H9 (cell line): ENCODE results near the gene HHIP. TPM values are rescaled to one million over a fixed set of nuclear protein-coding genes. Genes with fewer than 3 reads are reported as not detected.

Experiments
- DNase-seq: peaks from one replicate; pipeline ENCODE4 v3.0.0-alpha.2; 2017
- H2AFZ ChIP-seq: one replicate; pipeline ENCODE4 v1.6.1; 2013; ENCODE audit warnings: mild to moderate bottlenecking, low read length, control low read depth, moderate library complexity
- H2AK5ac ChIP-seq: 2 replicates; pipeline ENCODE4 v1.6.1; 2013; ENCODE audit warnings: low read length, control low read depth, mixed read lengths; ENCODE audit not compliant: insufficient read length
- H2BK120ac ChIP-seq: one replicate; pipeline ENCODE4 v1.6.1; 2013; ENCODE audit warnings: low read depth, mild to moderate bottlenecking, low read length, control low read depth, inconsistent platforms; ENCODE audit not compliant: poor library complexity, severe bottlenecking
- H2BK12ac ChIP-seq: 2 replicates; pipeline ENCODE4 v1.6.1; 2013; ENCODE audit warnings: low read length, control low read depth, mixed read lengths, low read depth; ENCODE audit not compliant: insufficient read length
- H2BK15ac ChIP-seq: 2 replicates; pipeline ENCODE4 v1.6.1; 2013; ENCODE audit warnings: low read depth, low read length, control low read depth
- H2BK20ac ChIP-seq: one replicate; pipeline ENCODE4 v1.6.1; 2013; ENCODE audit warnings: low read depth, mild to moderate bottlenecking, low read length, control low read depth, inconsistent platforms; ENCODE audit not compliant: poor library complexity, severe bottlenecking
- H2BK5ac ChIP-seq: 2 replicates; pipeline ENCODE4 v1.6.1; 2013; ENCODE audit warnings: low read length, control low read depth, mixed read lengths; ENCODE audit not compliant: insufficient read length
- H3K14ac ChIP-seq: 2 replicates; pipeline ENCODE4 v1.6.1; 2013; ENCODE audit warnings: low read length, control low read depth; ENCODE audit not compliant: insufficient read depth
- H3K18ac ChIP-seq: 2 replicates; pipeline ENCODE4 v1.6.1; 2013; ENCODE audit warnings: low read depth, mild to moderate bottlenecking, mixed read lengths, low read length, control low read depth; ENCODE audit not compliant: insufficient read length
- H3K23ac ChIP-seq: 2 replicates; pipeline ENCODE4 v1.6.1; 2013; ENCODE audit warnings: low read length, control low read depth, mixed read lengths, low read depth; ENCODE audit not compliant: insufficient read length
- H3K23me2 ChIP-seq: 2 replicates; pipeline ENCODE4 v1.6.1; 2013; ENCODE audit warnings: low read depth, mild to moderate bottlenecking, mixed read lengths, low read length, control low read depth; ENCODE audit not compliant: insufficient read length, poor library complexity, severe bottlenecking
- H3K27ac ChIP-seq: 2 replicates; pipeline ENCODE4 v1.5.1; 2013; ENCODE audit warnings: low read length, control low read depth, mixed read lengths, low read depth; ENCODE audit not compliant: insufficient read length
- H3K27me3 ChIP-seq: 2 replicates; pipeline ENCODE4 v1.6.1; 2013; ENCODE audit warnings: low read length, control low read depth, inconsistent platforms; ENCODE audit not compliant: insufficient read depth
- H3K4ac ChIP-seq: 2 replicates; pipeline ENCODE4 v1.6.1; 2013; ENCODE audit warnings: low read depth, mild to moderate bottlenecking, control low read depth, inconsistent platforms, low read length, moderate library complexity
- H3K4me1 ChIP-seq: 2 replicates; pipeline ENCODE4 v1.6.1; 2013; ENCODE audit warnings: low read length, control low read depth, inconsistent platforms; ENCODE audit not compliant: insufficient read depth
- H3K4me2 ChIP-seq: 2 replicates; pipeline ENCODE4 v1.6.1; 2013; ENCODE audit warnings: low read length, control low read depth, mixed read lengths; ENCODE audit not compliant: insufficient read length, insufficient read depth
- H3K56ac ChIP-seq: 2 replicates; pipeline ENCODE4 v1.6.1; 2013; ENCODE audit warnings: low read depth, mild to moderate bottlenecking, mixed read lengths, low read length, control low read depth; ENCODE audit not compliant: insufficient read length
- H3K79me1 ChIP-seq: 2 replicates; pipeline ENCODE4 v1.6.1; 2013; ENCODE audit warnings: low read depth, mild to moderate bottlenecking, moderate library complexity, low read length, control low read depth, inconsistent platforms; ENCODE audit not compliant: insufficient read depth, poor library complexity, severe bottlenecking
- H3K79me2 ChIP-seq: 2 replicates; pipeline ENCODE4 v1.6.1; 2013; ENCODE audit warnings: low read length, control low read depth, inconsistent platforms; ENCODE audit not compliant: insufficient read depth
- H3K9ac ChIP-seq: 2 replicates; pipeline ENCODE4 v1.6.1; 2013; ENCODE audit warnings: low read length, control low read depth, mixed read lengths; ENCODE audit not compliant: insufficient read length; ENCODE audit errors: extremely low read depth
- H3K9me3 ChIP-seq: one replicate; pipeline ENCODE4 v1.6.1; 2013; ENCODE audit warnings: low read depth, low read length, inconsistent platforms; ENCODE audit not compliant: control insufficient read depth
- H3T11ph ChIP-seq: one replicate; pipeline ENCODE4 v1.6.1; 2013; ENCODE audit warnings: mild to moderate bottlenecking, low read length, control low read depth, inconsistent platforms
- H4K20me1 ChIP-seq: one replicate; pipeline ENCODE4 v1.6.1; 2013; ENCODE audit not compliant: control insufficient read depth, insufficient read length, insufficient read depth
- H4K5ac ChIP-seq: 2 replicates; pipeline ENCODE4 v1.6.1; 2013; ENCODE audit warnings: low read depth, mild to moderate bottlenecking, mixed read lengths, low read length, control low read depth; ENCODE audit not compliant: insufficient read length
- H4K8ac ChIP-seq: replicated peaks from 2 replicates; pipeline ENCODE4 v1.6.1; 2013; ENCODE audit warnings: low read length, control low read depth, mixed read lengths, low read depth; ENCODE audit not compliant: insufficient read length
- H4K91ac ChIP-seq: 2 replicates; pipeline ENCODE4 v1.6.1; 2013; ENCODE audit warnings: low read depth, mild to moderate bottlenecking, moderate library complexity, mixed read lengths, low read length, control low read depth; ENCODE audit not compliant: insufficient read length
- H3K27ac Mint-ChIP-seq, 3 experiments: 2 replicates in 2 of 3; 3 replicates in 1 of 3; pipeline ENCODE4 v1.8.0; 2020 to 2021; ENCODE audit warnings: mixed read lengths in 3 of 3, mild to moderate bottlenecking in 1 of 3, moderate library complexity in 1 of 3
- H3K27me3 Mint-ChIP-seq: 2 replicates; pipeline ENCODE4 v1.8.0; 2021; ENCODE audit warnings: low read depth, mild to moderate bottlenecking, moderate library complexity, mixed read lengths
- H3K36me3 Mint-ChIP-seq, 3 experiments: 2 replicates in 2 of 3; 3 replicates in 1 of 3; pipeline ENCODE4 v1.8.0; 2020 to 2021; ENCODE audit warnings: low read depth in 3 of 3, mixed read lengths in 3 of 3; ENCODE audit not compliant: insufficient read depth in 1 of 3
- H3K4me1 Mint-ChIP-seq, 2 experiments: 2 replicates each; pipeline ENCODE4 v1.8.0; 2020; ENCODE audit warnings: mixed read lengths in 2 of 2
- H3K4me3 Mint-ChIP-seq, 2 experiments: 2 replicates in 1 of 2; 3 replicates in 1 of 2; pipeline ENCODE4 v1.8.0; 2020 to 2021; ENCODE audit warnings: mild to moderate bottlenecking in 2 of 2, mixed read lengths in 2 of 2, moderate library complexity in 1 of 2
- H3K9me3 Mint-ChIP-seq, 2 experiments: 2 replicates in 1 of 2; 3 replicates in 1 of 2; pipeline ENCODE4 v1.8.0; 2020; ENCODE audit warnings: mild to moderate bottlenecking in 2 of 2, mixed read lengths in 2 of 2, moderate library complexity in 1 of 2
- CTCF ChIP-seq: fragments of 200-600 bp; sonication (generic); conservative IDR thresholded peaks from 3 replicates; pipeline ENCODE4 v1.8.0; 2021; ENCODE audit warnings: antibody characterized with exemption, mild to moderate bottlenecking
- WGBS: extraction: QIAGEN DNeasy Blood & Tissue Kit; methylation state at CpG from one replicate; pipeline ENCODE4 v1.1.7; 2013; ENCODE audit warnings: missing lambda C conversion rate, low lambda C conversion rate, mixed read lengths; ENCODE audit not compliant: insufficient read length; ENCODE audit errors: extremely low coverage; 5-methylcytosine and 5-hydroxymethylcytosine counted together
- total RNA-seq: library from RNA; stranded (reverse); gene quantifications from 2 replicates; pipeline ENCODE4 v1.2.1, GENCODE V29; 2021

The HHIP gene
- total RNA-seq, 1 experiment from 2014 or later, result 3.8 TPM

GRCh38 chr4:144699565-144699964, 53.6 kb downstream of the HHIP start:
- no peaks in the 10 kb centered on the region for H3K79me2 ChIP-seq
- H2BK20ac ChIP-seq, result no peak overlapping the region
- H2AK5ac ChIP-seq, result no peak overlapping the region
- no peak overlapping the region for H2BK5ac ChIP-seq
- Mint-ChIP-seq H3K27ac (no peak overlapping the region), H3K4me1 (peaks cover 0 to 3% of the 10 kb centered on the region in 2 experiments; a peak in 3 of 4 replicates), H3K9me3 (no peaks in the 10 kb centered on the region), H3K27me3 (no peaks in the 10 kb centered on the region; the same call in 1 of the 2 replicates), H3K36me3 (no peaks in the 10 kb centered on the region), H3K4me3 (no peak overlapping the region)
- no peak overlapping the region for H4K5ac ChIP-seq
- H3K79me1 ChIP-seq, result no peaks in the 10 kb centered on the region
- no peak overlapping the region for H3T11ph ChIP-seq
- no peak for DNase-seq
- no peaks in the 10 kb centered on the region for H3K9me3 ChIP-seq
- H3K4me1 ChIP-seq, result no peaks in the 10 kb centered on the region
- H4K8ac ChIP-seq, result no peak overlapping the region
- no peak overlapping the region for H2BK120ac ChIP-seq
- H3K4me2 ChIP-seq, result no peak overlapping the region
- no peak overlapping the region for H3K9ac ChIP-seq
- H3K27ac ChIP-seq, result no peak overlapping the region
- H4K91ac ChIP-seq, result no peak overlapping the region
- no CpG with 5 or more reads among the region's 2 CpGs for WGBS
- no peak overlapping the region for H3K18ac ChIP-seq
- H3K4ac ChIP-seq, result no peak overlapping the region
- H3K27me3 ChIP-seq, result no peaks in the 10 kb centered on the region
- no peak overlapping the region for H2AFZ ChIP-seq
- H3K56ac ChIP-seq, result no peak overlapping the region
- H3K23me2 ChIP-seq, result no peaks in the 10 kb centered on the region
- no peak overlapping the region for H3K14ac ChIP-seq
- no peak overlapping the region for H3K23ac ChIP-seq
- TF ChIP-seq CTCF, result no peak
- no peak overlapping the region for H2BK12ac ChIP-seq
- H2BK15ac ChIP-seq, result no peak overlapping the region
- no peaks in the 10 kb centered on the region for H4K20me1 ChIP-seq
